Activated CD4-positive, alpha-beta T cell treated with anti-CD3 and anti-CD28 coated beads for 4 hours (primary cell): Measurements from ENCODE around the gene FOXP4.

Experiments
- DNase-seq, 2 donors: peaks; one replicate each; pipeline ENCODE4 v3.0.0-alpha.2; 2020

Gene FOXP4

DNA sequence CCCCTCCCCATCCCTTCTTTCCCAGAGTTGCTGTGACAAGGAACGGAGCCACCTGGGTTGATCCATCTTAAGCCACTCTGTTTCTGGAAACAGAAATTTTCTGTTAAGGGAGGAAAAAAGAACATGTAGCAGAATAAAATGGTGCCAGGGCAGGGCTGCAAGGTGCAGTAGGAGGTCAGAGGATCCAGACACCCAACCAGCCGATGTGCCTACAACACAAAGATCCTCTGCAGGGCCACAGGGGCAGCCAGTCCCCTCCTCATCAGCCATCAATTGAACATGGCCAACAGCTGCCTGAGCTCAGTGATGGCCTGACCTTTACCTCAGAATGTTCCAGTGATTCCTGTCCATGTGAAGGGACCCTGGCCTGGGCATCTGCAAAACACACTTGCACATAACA is 103.9 kb downstream of the FOXP4 start:
- DNase-seq, result no peak

DNA sequence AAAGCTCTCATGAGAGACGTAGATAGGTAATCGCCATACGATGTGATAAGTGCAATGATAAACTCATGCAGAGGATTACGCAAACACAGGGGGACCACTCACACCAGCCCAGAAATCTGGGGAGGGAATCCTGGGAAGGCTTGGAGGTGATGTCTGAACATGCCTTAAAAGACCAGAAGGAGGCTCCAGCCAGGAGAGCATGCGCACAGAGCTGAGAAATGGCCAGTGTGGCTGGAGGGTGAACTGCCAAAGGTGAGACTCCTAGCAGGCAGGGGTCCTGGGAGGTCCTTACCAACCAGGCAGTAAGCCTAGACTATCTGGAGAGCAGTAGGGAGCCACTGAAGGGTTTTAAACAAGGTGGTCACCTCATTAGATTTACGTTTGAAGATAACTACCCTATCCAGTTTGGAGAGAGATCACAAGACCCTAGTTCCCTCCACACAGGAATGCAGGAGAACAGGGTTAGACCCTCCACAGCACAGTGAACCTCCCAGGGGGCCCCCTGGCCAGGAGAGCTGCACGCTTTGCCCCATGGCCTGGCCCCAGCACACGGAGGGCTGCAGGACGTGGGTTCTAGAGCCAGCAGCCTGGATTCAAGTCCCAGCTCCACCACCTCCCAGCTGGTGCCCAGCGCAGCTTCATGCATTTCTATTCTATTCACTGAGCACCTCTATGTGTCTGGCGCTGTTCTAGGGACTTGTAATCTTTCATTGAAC is 105.2 kb downstream of the FOXP4 start:
- DNase-seq, result no peak
